SK-N-SH treated with all-trans-retinoic acid at 6 μM for 48 hours (cell line): Measurements from ENCODE around the gene LIX1.

Experiments used
- ATAC-seq: fragments of 200-7000 bp; cut with Tn5 transposase; 3 replicates; pipeline ENCODE4 v1.9.1; 2020; ENCODE audit warnings: mild to moderate bottlenecking, moderate library complexity
- ARNTL ChIP-seq: fragments of 450-650 bp; formaldehyde crosslinking; IDR thresholded peaks from 2 replicates; pipeline ENCODE4 v1.5.0; 2020; ENCODE audit warnings: low read depth, mild to moderate bottlenecking, moderate library complexity, borderline replicate concordance
- BACH2 ChIP-seq: fragments of 250-450 bp; sonication (Bioruptor Pico); IDR thresholded peaks from 2 replicates; pipeline ENCODE4 v1.9.0; 2021; ENCODE audit warnings: mild to moderate bottlenecking, borderline replicate concordance
- CREB5 ChIP-seq: fragments of 250-450 bp; sonication (Bioruptor Pico); IDR thresholded peaks from 2 replicates; pipeline ENCODE4 v1.5.1; 2020; ENCODE audit warnings: low read depth, mild to moderate bottlenecking, moderate library complexity
- CSDC2 ChIP-seq: fragments of 250-450 bp; sonication (Bioruptor Pico); IDR thresholded peaks from 2 replicates; pipeline ENCODE4 v1.5.0; 2020; ENCODE audit warnings: mild to moderate bottlenecking, moderate library complexity
- ESRRG ChIP-seq: fragments of 250-450 bp; sonication (Bioruptor Pico); IDR thresholded peaks from 2 replicates; pipeline ENCODE4 v1.6.1; 2021; ENCODE audit warnings: mild to moderate bottlenecking
- GLIS3 ChIP-seq: fragments of 250-450 bp; sonication (Bioruptor Pico); IDR thresholded peaks from 2 replicates; pipeline ENCODE4 v1.5.0; 2020; ENCODE audit warnings: mild to moderate bottlenecking, moderate library complexity
- ISL1 ChIP-seq: fragments of 250-450 bp; sonication (Bioruptor Pico); IDR thresholded peaks from 2 replicates; pipeline ENCODE4 v2.1.2; 2022; ENCODE audit warnings: mild to moderate bottlenecking, moderate library complexity
- OSR1 ChIP-seq: fragments of 250-450 bp; sonication (Bioruptor Pico); IDR thresholded peaks from 2 replicates; pipeline ENCODE4 v1.8.0; 2022; ENCODE audit warnings: moderate library complexity, mild to moderate bottlenecking, inconsistent platforms
- POU6F1 ChIP-seq: fragments of 250-450 bp; sonication (Bioruptor Pico); IDR thresholded peaks from 2 replicates; pipeline ENCODE4 v1.8.0; 2021; ENCODE audit warnings: low read depth, mild to moderate bottlenecking, moderate library complexity, borderline replicate concordance
- PPARA ChIP-seq: fragments of 250-450 bp; sonication (Bioruptor Pico); IDR thresholded peaks from 2 replicates; pipeline ENCODE4 v1.5.0; 2020; ENCODE audit warnings: mild to moderate bottlenecking, borderline replicate concordance
- SNAI2 ChIP-seq: fragments of 250-450 bp; sonication (Bioruptor Pico); IDR thresholded peaks from 2 replicates; pipeline ENCODE4 v1.5.0; 2020; ENCODE audit warnings: mild to moderate bottlenecking, moderate library complexity
- TCF4 ChIP-seq: fragments of 250-450 bp; sonication (Bioruptor Pico); IDR thresholded peaks from 2 replicates; pipeline ENCODE4 v1.8.0; 2021; ENCODE audit warnings: mild to moderate bottlenecking, moderate library complexity, borderline replicate concordance
- TSHZ2 ChIP-seq: fragments of 250-450 bp; sonication (Bioruptor Pico); IDR thresholded peaks from 2 replicates; pipeline ENCODE4 v1.5.0; 2020; ENCODE audit warnings: mild to moderate bottlenecking, moderate library complexity
- ZFP3 ChIP-seq: fragments of 250-450 bp; sonication (Bioruptor Pico); IDR thresholded peaks from 2 replicates; pipeline ENCODE4 v1.5.0; 2020; ENCODE audit warnings: mild to moderate bottlenecking, moderate library complexity
- ZFP30 ChIP-seq: fragments of 450-650 bp; formaldehyde crosslinking; IDR thresholded peaks from 2 replicates; pipeline ENCODE4 v1.5.0; 2022; ENCODE audit warnings: mild to moderate bottlenecking, moderate library complexity
- ZNF565 ChIP-seq: fragments of 450-650 bp; formaldehyde crosslinking; conservative IDR thresholded peaks from 2 replicates; pipeline ENCODE4 v1.5.0; 2020; ENCODE audit warnings: low read depth, mild to moderate bottlenecking, moderate library complexity
- ZNF70 ChIP-seq: fragments of 450-650 bp; formaldehyde crosslinking; IDR thresholded peaks from 2 replicates; pipeline ENCODE4 v1.5.0; 2020; ENCODE audit warnings: mild to moderate bottlenecking, moderate library complexity
- ZNF8 ChIP-seq: fragments of 450-650 bp; formaldehyde crosslinking; IDR thresholded peaks from 2 replicates; pipeline ENCODE4 v1.5.0; 2020; ENCODE audit warnings: mild to moderate bottlenecking, moderate library complexity
- TF ChIP-seq, protein P1 (sequence below): fragments of 250-450 bp; sonication (Bioruptor Pico); IDR thresholded peaks from 2 replicates; pipeline ENCODE4 v1.8.0; 2020; ENCODE audit warnings: mild to moderate bottlenecking, moderate library complexity, borderline replicate concordance
- TF ChIP-seq, protein P2 (sequence below): fragments of 250-450 bp; sonication (Bioruptor Pico); IDR thresholded peaks from 2 replicates; pipeline ENCODE4 v1.5.1; 2021; ENCODE audit warnings: mild to moderate bottlenecking, moderate library complexity

LIX1 gene

GRCh38 chr5:97125125-97125683, 17.2 kb downstream of the LIX1 start:
- TF ChIP-seq TCF4 (CRISPR knock-in tag) (peak; percentile 99), ISL1 (peak; percentile 86), ARNTL (CRISPR knock-in tag) (no peak), GLIS3 (CRISPR knock-in tag) (0 out of 2 replicates have a peak, but pooled peaks have one; percentile 40), TSHZ2 (CRISPR knock-in tag) (peak; percentile 94), CSDC2 (no peak), ZFP3 (CRISPR knock-in tag) (no peak), ZNF565 (CRISPR knock-in tag) (0 out of 2 replicates have a peak, but pooled peaks have one; percentile 33), ESRRG (CRISPR knock-in tag) (no peak), PPARA (CRISPR knock-in tag) (no peak), ZNF8 (CRISPR knock-in tag) (0 out of 2 replicates have a peak, but pooled peaks have one; percentile 35), POU6F1 (CRISPR knock-in tag) (no peak; the same call in 1 of the 2 replicates), CREB5 (CRISPR knock-in tag) (0 out of 2 replicates have a peak, but pooled peaks have one; percentile 30), OSR1 (CRISPR knock-in tag) (no peak), BACH2 (CRISPR knock-in tag) (0 out of 2 replicates have a peak, but pooled peaks have one; percentile 35), ZFP30 (0 out of 2 replicates have a peak, but pooled peaks have one; percentile 25), SNAI2 (CRISPR knock-in tag) (peak; percentile 82), ZNF70 (CRISPR knock-in tag) (peak; percentile 48; the same call in 1 of the 2 replicates)
- TF ChIP-seq, protein P1, sequence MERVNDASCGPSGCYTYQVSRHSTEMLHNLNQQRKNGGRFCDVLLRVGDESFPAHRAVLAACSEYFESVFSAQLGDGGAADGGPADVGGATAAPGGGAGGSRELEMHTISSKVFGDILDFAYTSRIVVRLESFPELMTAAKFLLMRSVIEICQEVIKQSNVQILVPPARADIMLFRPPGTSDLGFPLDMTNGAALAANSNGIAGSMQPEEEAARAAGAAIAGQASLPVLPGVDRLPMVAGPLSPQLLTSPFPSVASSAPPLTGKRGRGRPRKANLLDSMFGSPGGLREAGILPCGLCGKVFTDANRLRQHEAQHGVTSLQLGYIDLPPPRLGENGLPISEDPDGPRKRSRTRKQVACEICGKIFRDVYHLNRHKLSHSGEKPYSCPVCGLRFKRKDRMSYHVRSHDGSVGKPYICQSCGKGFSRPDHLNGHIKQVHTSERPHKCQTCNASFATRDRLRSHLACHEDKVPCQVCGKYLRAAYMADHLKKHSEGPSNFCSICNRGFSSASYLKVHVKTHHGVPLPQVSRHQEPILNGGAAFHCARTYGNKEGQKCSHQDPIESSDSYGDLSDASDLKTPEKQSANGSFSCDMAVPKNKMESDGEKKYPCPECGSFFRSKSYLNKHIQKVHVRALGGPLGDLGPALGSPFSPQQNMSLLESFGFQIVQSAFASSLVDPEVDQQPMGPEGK (CRISPR knock-in tag): no peak
- TF ChIP-seq, protein P2, sequence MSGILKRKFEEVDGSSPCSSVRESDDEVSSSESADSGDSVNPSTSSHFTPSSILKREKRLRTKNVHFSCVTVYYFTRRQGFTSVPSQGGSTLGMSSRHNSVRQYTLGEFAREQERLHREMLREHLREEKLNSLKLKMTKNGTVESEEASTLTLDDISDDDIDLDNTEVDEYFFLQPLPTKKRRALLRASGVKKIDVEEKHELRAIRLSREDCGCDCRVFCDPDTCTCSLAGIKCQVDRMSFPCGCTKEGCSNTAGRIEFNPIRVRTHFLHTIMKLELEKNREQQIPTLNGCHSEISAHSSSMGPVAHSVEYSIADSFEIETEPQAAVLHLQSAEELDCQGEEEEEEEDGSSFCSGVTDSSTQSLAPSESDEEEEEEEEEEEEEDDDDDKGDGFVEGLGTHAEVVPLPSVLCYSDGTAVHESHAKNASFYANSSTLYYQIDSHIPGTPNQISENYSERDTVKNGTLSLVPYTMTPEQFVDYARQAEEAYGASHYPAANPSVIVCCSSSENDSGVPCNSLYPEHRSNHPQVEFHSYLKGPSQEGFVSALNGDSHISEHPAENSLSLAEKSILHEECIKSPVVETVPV (CRISPR knock-in tag): peak; percentile 90
- ATAC-seq: peak; percentile 75

DNA sequence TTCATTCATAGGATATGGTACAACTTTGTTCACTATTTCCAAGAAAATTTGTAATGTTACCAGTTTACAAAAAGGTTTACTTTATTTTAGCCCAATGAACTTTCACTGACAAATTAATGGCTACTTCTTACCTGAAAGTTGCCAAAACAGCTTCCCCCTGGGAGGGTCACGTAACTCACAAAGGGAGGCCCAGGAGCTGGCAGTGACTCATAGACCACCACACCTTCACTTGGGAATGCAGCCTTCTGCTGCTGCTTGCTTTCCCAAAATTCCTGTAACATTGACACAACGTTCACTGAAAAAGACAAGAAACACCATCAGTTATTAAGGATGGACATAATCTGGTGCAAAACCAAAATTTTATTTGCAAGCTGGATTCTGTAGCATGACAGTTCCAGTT, 18.1 kb downstream of the LIX1 start:
- TF ChIP-seq ZFP30 (no peak), POU6F1 (CRISPR knock-in tag) (no peak), ARNTL (CRISPR knock-in tag) (no peak), PPARA (CRISPR knock-in tag) (no peak), CSDC2 (no peak), GLIS3 (CRISPR knock-in tag) (no peak), ZNF70 (CRISPR knock-in tag) (no peak)
- no peak for ATAC-seq
